ENCODE data around the gene SLC28A1.

The SLC28A1 gene

DNA sequence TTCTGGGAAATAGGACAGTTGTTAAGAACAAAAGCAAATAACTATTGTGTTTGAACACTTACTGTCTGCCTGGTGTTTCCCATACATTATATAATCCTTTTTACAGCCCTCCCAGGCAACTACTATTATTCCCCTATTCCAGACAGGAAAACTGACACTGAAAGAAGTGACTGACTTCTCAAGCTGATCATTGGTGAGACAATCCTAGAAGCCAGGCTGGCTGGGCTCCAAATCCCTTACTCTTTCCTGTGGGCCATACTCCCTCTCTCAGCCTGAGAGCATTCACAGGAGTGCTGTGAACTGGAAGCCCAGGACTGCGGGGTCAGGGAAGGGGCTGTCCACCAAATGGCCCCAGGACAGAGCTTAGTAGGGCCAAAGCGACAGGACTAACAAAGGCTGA, 58.0 kb downstream of the SLC28A1 start:
- TF ChIP-seq CTCF (IDR thresholded peaks at IDR 0.05; ENCODE audit: extremely low read depth, missing control alignments), result no peak
- no peak for DNase-seq (ENCODE audit: low spot score)

- no peak for TF ChIP-seq CTCF (IDR thresholded peaks at IDR 0.05; ENCODE audit: extremely low read depth, missing control alignments)
- no peak for DNase-seq (ENCODE audit: low spot score)
Measured at GRCh38 chr15:84944311-84944710, 59.8 kb downstream of the SLC28A1 start.

- no peak for TF ChIP-seq CTCF (IDR thresholded peaks at IDR 0.05; ENCODE audit: extremely low read depth, missing control alignments)
- no peak for DNase-seq (ENCODE audit: low spot score)
Measured at GRCh38 chr15:84944861-84945260, 60.4 kb downstream of the SLC28A1 start.

- no peak for TF ChIP-seq CTCF (IDR thresholded peaks at IDR 0.05; ENCODE audit: extremely low read depth, missing control alignments)
- no peak for DNase-seq (ENCODE audit: low spot score)
Measured at GRCh38 chr15:84946772-84947489, 62.5 kb downstream of the SLC28A1 start.

- no peak for TF ChIP-seq CTCF (IDR thresholded peaks at IDR 0.05; ENCODE audit: extremely low read depth, missing control alignments)
- no peak for DNase-seq (ENCODE audit: low spot score)
Measured at GRCh38 chr15:84947947-84948830, 63.7 kb downstream of the SLC28A1 start.

DNA sequence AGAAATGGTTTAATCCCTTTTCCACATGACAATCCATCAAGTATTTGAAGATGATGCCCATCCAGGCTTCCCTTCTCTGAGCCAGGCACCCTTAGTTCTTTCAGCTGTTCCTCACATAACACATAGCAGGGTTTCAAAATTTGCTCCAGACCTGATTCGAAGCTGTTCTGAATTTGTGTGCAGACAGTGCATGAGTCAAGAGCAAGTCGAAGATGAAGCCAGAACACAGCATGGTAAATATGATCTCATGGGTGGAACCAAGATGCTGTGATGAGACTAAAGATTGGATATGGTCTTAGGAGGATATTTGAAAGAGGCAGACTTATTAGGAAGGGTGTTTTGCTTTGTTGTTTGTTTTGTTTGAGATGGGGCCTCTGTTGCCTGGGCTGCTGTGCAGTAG, 64.6 kb downstream of the SLC28A1 start:
- no peak for DNase-seq (ENCODE audit: low spot score)
- no peak for TF ChIP-seq CTCF (IDR thresholded peaks at IDR 0.05; ENCODE audit: extremely low read depth, missing control alignments)
